Pericardium fibroblast (primary cell): ENCODE results near the gene TERF2IP. TPM values are rescaled to one million over a fixed set of nuclear protein-coding genes. Genes with fewer than 3 reads are reported as not detected.

ENCODE experiments used
- total RNA-seq: library from RNA; depleted of rRNA; stranded (reverse); fragments of >200 nt; gene quantifications from 2 replicates; pipeline ENCODE4 v1.2.3, GENCODE V29; 2015

The TERF2IP gene
- total RNA-seq: 36.7 and 51.1 TPM in 2 replicates

GRCh38 chr16:75647492-75648264 is at the start of gene TERF2IP, which contains the start of gene KARS1:
Gene TERF2IP, plus strand, starts transcription at chr16:75647773. Its CDS starts 110 bp downstream, at chr16:75647883.
Gene KARS1, minus strand, starts transcription at chr16:75647665. Its CDS starts 26 bp downstream, at chr16:75647639.

GRCh38 chr16:75622761-75623605 is 24.6 kb upstream of the TERF2IP start, which contains the start of gene ADAT1:
Gene ADAT1, minus strand, starts transcription at chr16:75623281. Its CDS starts 2,482 bp downstream, at chr16:75620799.

GRCh38 chr16:75676909-75677308 is 29.3 kb downstream of the TERF2IP start, which contains the start of gene CPHXL2:
Gene CPHXL2, minus strand, starts transcription at chr16:75677009. Its CDS starts 10 bp downstream, at chr16:75676999.

GRCh38 chr16:75701361-75701760 is 53.8 kb downstream of the TERF2IP start, which contains the start of gene DUXB:
Gene DUXB, minus strand, starts transcription at chr16:75701461. Its CDS starts 43 bp downstream, at chr16:75701418.

Other genes with a start within 250 kb of the TERF2IP start
- gene CFDP1, start 214.3 kb upstream of the TERF2IP start, total RNA-seq: 48.7 and 52.2 TPM in 2 replicates
- 5.5 and 12.8 TPM in 2 replicates for gene TMEM170A, start 183.1 kb upstream of the TERF2IP start, total RNA-seq
- gene CHST6, start 152.3 kb upstream of the TERF2IP start, total RNA-seq: 0.43 and 0.70 TPM in 2 replicates
- gene CHST5, start 111.7 kb upstream of the TERF2IP start, total RNA-seq: not detected in 2 replicates
- gene TMEM231, start 91.5 kb upstream of the TERF2IP start, total RNA-seq: 7.9 and 11.7 TPM in 2 replicates
- 54.9 and 66.9 TPM in 2 replicates for gene GABARAPL2, start 81.4 kb upstream of the TERF2IP start, total RNA-seq
- gene ADAT1, start 24.5 kb upstream of the TERF2IP start, total RNA-seq: 22.2 and 24.4 TPM in 2 replicates
- gene KARS1, start 108 bp upstream of the TERF2IP start, total RNA-seq: 130 and 146 TPM in 2 replicates
- not detected in 2 replicates for gene CPHXL2, start 29.2 kb downstream of the TERF2IP start, total RNA-seq
- gene DUXB, start 53.7 kb downstream of the TERF2IP start, total RNA-seq: not detected in 2 replicates
- not detected in 2 replicates for gene CPHXL, start 78.7 kb downstream of the TERF2IP start, total RNA-seq